Uterus (tissue), 2 donors: Measurements from ENCODE around the gene CDH4.

Experiments used
- CTCF ChIP-seq, 4 experiments: fragments of 200-600 bp in 2 of 4; fragments of 450-650 bp in 2 of 4; sonication (generic) in 2 of 4; IDR thresholded peaks; one replicate each; pipeline ENCODE4 v1.5.1; 2016 to 2019; ENCODE audit warnings: antibody characterized with exemption in 4 of 4, mild to moderate bottlenecking in 2 of 4, moderate library complexity in 1 of 4
- POLR2A ChIP-seq, 2 donors: fragments of 450-650 bp; IDR thresholded peaks; one replicate each; pipeline ENCODE4 v1.6.1; 2016; ENCODE audit warnings: antibody characterized with exemption in 2 of 2, mild to moderate bottlenecking in 1 of 2, moderate library complexity in 1 of 2

GRCh38 chr20:61929971-61930666, 678.1 kb downstream of the CDH4 start:
- no peak for TF ChIP-seq CTCF (IDR thresholded peaks at IDR 0.05)
- TF ChIP-seq POLR2A (IDR thresholded peaks at IDR 0.05) = no peak
